PC-3 (cell line): ENCODE results near the gene LAMA2. TPM values are rescaled to one million over a fixed set of nuclear protein-coding genes. Genes with fewer than 3 reads are reported as not detected.

Source experiments
- ATAC-seq: fragments of 200-7000 bp; cut with Tn5 transposase; 2 replicates; pipeline ENCODE4 v1.9.1; 2020; ENCODE audit warnings: mild to moderate bottlenecking, moderate library complexity
- BruUV-seq: library from RNA; stranded (reverse); fragments of 400-500 nt; replicated peaks from 2 replicates; lab custom pipeline; 2021; lab: Mats Ljungman, UMichigan
- CTCF ChIA-PET: fragments of 300-600 bp; sonication (Branson Sonifier 250); formaldehyde crosslinking; loops from one replicate; lab custom pipeline; 2022; ENCODE audit warnings: antibody characterized with exemption; lab: Charles Lee
- POLR2A ChIA-PET: fragments of 300-600 bp; sonication (Branson Sonifier 250); formaldehyde crosslinking; loops from one replicate; lab custom pipeline; 2022; ENCODE audit warnings: antibody characterized with exemption; ENCODE audit not compliant: unreplicated experiment; lab: Charles Lee
- DNase-seq: peaks from one replicate; pipeline ENCODE4 v3.0.0-alpha.2; 2015
- H2AFZ ChIP-seq: fragments of 300-600 bp; sonication (generic); 2 replicates; pipeline ENCODE4 v1.6.0; 2016; ENCODE audit warnings: antibody characterized with exemption, low read length
- H3F3A ChIP-seq: fragments of 300-600 bp; sonication (generic); one replicate; pipeline ENCODE4 v1.6.0; 2017; ENCODE audit warnings: antibody characterized with exemption, low read length, control low read depth, mild to moderate bottlenecking; ENCODE audit not compliant: unreplicated experiment
- H3K27ac ChIP-seq: fragments of 300-600 bp; sonication (generic); 2 replicates; pipeline ENCODE4 v1.5.1; 2016; ENCODE audit warnings: mild to moderate bottlenecking, low read length
- H3K27me3 ChIP-seq: fragments of 300-600 bp; sonication (generic); 2 replicates; pipeline ENCODE4 v1.6.1; 2016; ENCODE audit warnings: low read length, mixed read lengths
- H3K36me3 ChIP-seq: fragments of 300-600 bp; sonication (generic); 2 replicates; pipeline ENCODE4 v1.6.1; 2016; ENCODE audit warnings: low read depth, mixed run types, low read length, mixed read lengths
- H3K4me1 ChIP-seq: fragments of 300-600 bp; sonication (generic); 2 replicates; pipeline ENCODE4 v1.5.1; 2016; ENCODE audit warnings: low read length; ENCODE audit not compliant: insufficient read depth
- H3K4me2 ChIP-seq: fragments of 300-600 bp; sonication (generic); 2 replicates; pipeline ENCODE4 v1.6.0; 2016; ENCODE audit warnings: low read length
- H3K4me3 ChIP-seq: fragments of 300-600 bp; sonication (generic); 2 replicates; pipeline ENCODE4 v1.5.1; 2016; ENCODE audit warnings: mild to moderate bottlenecking, low read length, mixed read lengths
- H3K79me2 ChIP-seq: fragments of 300-600 bp; sonication (generic); 2 replicates; pipeline ENCODE4 v1.6.1; 2017; ENCODE audit warnings: low read length, mixed read lengths
- H3K9ac ChIP-seq: fragments of 300-600 bp; sonication (generic); 2 replicates; pipeline ENCODE4 v1.6.0; 2016; ENCODE audit warnings: mild to moderate bottlenecking, low read length
- H3K9me2 ChIP-seq: fragments of 300-600 bp; sonication (generic); replicated peaks from 2 replicates; pipeline ENCODE4 v1.6.1; 2016; ENCODE audit warnings: mixed run types, low read length, mixed read lengths
- H3K9me3 ChIP-seq: fragments of 300-600 bp; sonication (generic); 2 replicates; pipeline ENCODE4 v1.6.1; 2016; ENCODE audit warnings: low read length, mixed read lengths
- H4K20me1 ChIP-seq: fragments of 300-600 bp; sonication (generic); 2 replicates; pipeline ENCODE4 v1.6.1; 2016; ENCODE audit warnings: low read length, mixed read lengths
- EZH2 ChIP-seq: fragments of 300-600 bp; sonication (generic); IDR thresholded peaks from one replicate; pipeline ENCODE4 v1.6.1; 2017; ENCODE audit warnings: antibody characterized with exemption, mild to moderate bottlenecking, low read length; ENCODE audit not compliant: unreplicated experiment
- EZH2phosphoT487 ChIP-seq: fragments of 300-600 bp; sonication (generic); IDR thresholded peaks from 2 replicates; pipeline ENCODE4 v1.6.1; 2018; ENCODE audit warnings: mild to moderate bottlenecking, antibody characterized with exemption, low read length, borderline replicate concordance
- intact Hi-C: fragments of 100-400 bp; cut with micrococcal nuclease; formaldehyde crosslinking; loops from 2 replicates; pipeline ENCODE4 v1.9.0; 2023
- total RNA-seq: library from RNA; depleted of rRNA; stranded (reverse); fragments of >200 nt; gene quantifications from 2 replicates; pipeline ENCODE4 v1.2.3, GENCODE V29; 2014
- TF ChIP-seq, protein P1 (sequence below): fragments of 300-600 bp; sonication (generic); conservative IDR thresholded peaks from 2 replicates; pipeline ENCODE4 v1.5.1; 2017; ENCODE audit warnings: antibody characterized with exemption, low read depth, mild to moderate bottlenecking, low read length

Gene LAMA2
- total RNA-seq, 1 experiment from 2014 or later, result 0.22 TPM

DNA sequence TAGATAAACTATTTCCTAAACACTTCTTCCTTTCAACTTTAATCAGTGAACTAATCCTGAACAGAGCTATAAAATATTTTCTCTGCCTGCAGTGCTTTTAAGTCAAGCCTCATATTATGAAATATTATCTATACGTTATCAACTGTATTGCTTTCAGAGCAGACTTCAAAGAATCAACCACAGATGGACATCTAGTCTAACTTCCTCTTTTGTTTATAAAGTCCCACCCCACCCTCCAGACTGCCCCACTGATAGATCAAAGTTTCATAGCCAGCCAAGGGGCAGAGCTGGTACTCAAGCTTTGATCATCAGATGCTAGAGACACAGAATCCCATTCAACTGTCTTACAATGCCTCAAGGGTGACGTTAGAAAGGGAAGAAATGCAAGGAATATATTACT, 308.3 kb downstream of the LAMA2 start:
- H3K27me3 ChIP-seq, result no peaks in the 10 kb centered on the region
- no peak overlapping the region for H3K27ac ChIP-seq
- intact Hi-C loops, result no loop called here
- H3K9me3 ChIP-seq, result no peaks in the 10 kb centered on the region
- no peaks in the 10 kb centered on the region for H3K79me2 ChIP-seq
- H2AFZ ChIP-seq, result no peak overlapping the region
- no peaks in the 10 kb centered on the region for H3K36me3 ChIP-seq
- no peaks in the 10 kb centered on the region for H4K20me1 ChIP-seq
- CTCF ChIA-PET, result no interaction called here
- no peaks in the 10 kb centered on the region for H3F3A ChIP-seq
- TF ChIP-seq, protein P1, sequence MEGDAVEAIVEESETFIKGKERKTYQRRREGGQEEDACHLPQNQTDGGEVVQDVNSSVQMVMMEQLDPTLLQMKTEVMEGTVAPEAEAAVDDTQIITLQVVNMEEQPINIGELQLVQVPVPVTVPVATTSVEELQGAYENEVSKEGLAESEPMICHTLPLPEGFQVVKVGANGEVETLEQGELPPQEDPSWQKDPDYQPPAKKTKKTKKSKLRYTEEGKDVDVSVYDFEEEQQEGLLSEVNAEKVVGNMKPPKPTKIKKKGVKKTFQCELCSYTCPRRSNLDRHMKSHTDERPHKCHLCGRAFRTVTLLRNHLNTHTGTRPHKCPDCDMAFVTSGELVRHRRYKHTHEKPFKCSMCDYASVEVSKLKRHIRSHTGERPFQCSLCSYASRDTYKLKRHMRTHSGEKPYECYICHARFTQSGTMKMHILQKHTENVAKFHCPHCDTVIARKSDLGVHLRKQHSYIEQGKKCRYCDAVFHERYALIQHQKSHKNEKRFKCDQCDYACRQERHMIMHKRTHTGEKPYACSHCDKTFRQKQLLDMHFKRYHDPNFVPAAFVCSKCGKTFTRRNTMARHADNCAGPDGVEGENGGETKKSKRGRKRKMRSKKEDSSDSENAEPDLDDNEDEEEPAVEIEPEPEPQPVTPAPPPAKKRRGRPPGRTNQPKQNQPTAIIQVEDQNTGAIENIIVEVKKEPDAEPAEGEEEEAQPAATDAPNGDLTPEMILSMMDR, result no peak
- TF ChIP-seq EZH2phosphoT487 (no peak), EZH2 (no peak)
- no peaks in the 10 kb centered on the region for H3K9me2 ChIP-seq
- no peak overlapping the region for H3K9ac ChIP-seq
- no peak for ATAC-seq
- POLR2A ChIA-PET, result no interaction called here
- no TSS peak for BruUV-seq
- no peak overlapping the region for H3K4me2 ChIP-seq
- no peak overlapping the region for H3K4me3 ChIP-seq
- DNase-seq, result no peak
- H3K4me1 ChIP-seq, result peaks cover 12% of the 10 kb centered on the region

DNA sequence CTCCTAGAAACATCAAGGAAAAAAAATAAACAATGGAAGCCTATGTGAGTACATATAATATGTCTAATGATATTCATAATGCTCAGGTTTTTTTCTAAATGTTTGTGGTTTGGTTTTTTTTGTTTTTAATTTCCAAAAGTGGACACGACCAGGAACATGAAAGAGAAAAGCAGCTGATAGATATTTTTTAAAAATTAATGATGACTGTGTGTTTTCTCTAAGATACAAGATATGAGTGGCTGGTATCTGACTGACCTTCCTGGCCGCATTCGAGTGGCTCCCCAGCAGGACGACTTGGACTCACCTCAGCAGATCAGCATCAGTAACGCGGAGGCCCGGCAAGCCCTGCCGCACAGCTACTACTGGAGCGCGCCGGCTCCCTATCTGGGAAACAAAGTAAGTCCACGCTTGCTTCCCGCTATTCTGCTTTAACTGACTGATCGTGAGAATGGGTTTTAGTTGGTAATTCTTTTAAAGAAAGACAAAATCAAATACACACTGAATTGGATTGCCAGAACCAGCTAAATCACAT, 309.6 kb downstream of the LAMA2 start:
- Histone ChIP-seq H3K36me3 (no peaks in the 10 kb centered on the region), H3K4me2 (no peak overlapping the region), H3K27ac (no peak overlapping the region), H3K9me2 (no peaks in the 10 kb centered on the region), H3K4me3 (no peak overlapping the region), H3K79me2 (no peaks in the 10 kb centered on the region), H4K20me1 (no peaks in the 10 kb centered on the region), H3F3A (no peaks in the 10 kb centered on the region), H3K9ac (no peak overlapping the region), H3K4me1 (peaks cover 1% of the 10 kb centered on the region), H3K9me3 (no peaks in the 10 kb centered on the region), H3K27me3 (no peaks in the 10 kb centered on the region), H2AFZ (no peak overlapping the region)
- no peak for DNase-seq
- TF ChIP-seq EZH2, result no peak
- TF ChIP-seq EZH2phosphoT487, result no peak
- TF ChIP-seq, protein P1, result no peak
- BruUV-seq, result no TSS peak
- intact Hi-C loops, result no loop called here
- CTCF ChIA-PET, result no interaction called here
- POLR2A ChIA-PET, result no interaction called here
- no peak for ATAC-seq

DNA sequence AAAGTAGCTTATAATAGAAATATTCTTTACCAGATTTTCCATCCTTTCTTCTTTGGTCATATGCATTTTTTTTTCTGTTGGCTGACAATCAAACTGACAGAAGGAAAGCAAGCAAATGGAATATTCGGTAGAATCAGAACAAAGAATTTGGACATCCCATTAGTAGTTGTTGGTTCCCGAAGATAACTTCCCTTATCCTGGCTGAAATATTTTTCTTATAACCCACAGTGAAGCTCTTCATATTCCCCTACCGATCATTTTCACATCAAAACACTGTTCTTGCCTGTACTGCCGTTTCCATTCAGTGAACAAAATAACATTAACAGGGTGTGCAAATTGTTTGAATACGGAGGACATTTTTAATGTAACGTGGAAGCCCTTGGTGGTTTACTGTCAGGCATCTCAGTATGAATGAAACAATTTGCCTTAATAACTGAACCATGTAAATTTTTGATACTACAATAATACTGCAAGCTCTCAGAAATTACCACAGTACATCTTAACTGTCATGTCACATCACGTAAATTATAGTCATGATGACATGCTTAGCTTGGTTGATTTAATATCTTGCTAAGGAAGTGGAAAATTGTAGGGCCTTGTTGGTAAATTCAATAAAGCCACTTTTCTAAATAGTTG, 311.5 kb downstream of the LAMA2 start:
- BruUV-seq, result no TSS peak
- POLR2A ChIA-PET, result no interaction called here

More for the DNA sequence above, 311.5 kb downstream of the LAMA2 start:
- CTCF ChIA-PET, result no interaction called here
- no peak overlapping the region for H3K4me2 ChIP-seq
- no peak for TF ChIP-seq EZH2phosphoT487
- TF ChIP-seq, protein P1, result no peak
- TF ChIP-seq EZH2, result no peak
- no peak overlapping the region for H3K4me3 ChIP-seq
- H3K9ac ChIP-seq, result no peak overlapping the region
- intact Hi-C loops, result no loop called here
- H3K9me2 ChIP-seq, result no peaks in the 10 kb centered on the region
- no peaks in the 10 kb centered on the region for H3K79me2 ChIP-seq
- H3K27ac ChIP-seq, result no peak overlapping the region
- H4K20me1 ChIP-seq, result no peaks in the 10 kb centered on the region
- no peaks in the 10 kb centered on the region for H3K4me1 ChIP-seq
- ATAC-seq (no peak), DNase-seq (no peak)
- H3F3A ChIP-seq, result no peaks in the 10 kb centered on the region
- H3K27me3 ChIP-seq, result no peaks in the 10 kb centered on the region
- no peak overlapping the region for H2AFZ ChIP-seq
- H3K36me3 ChIP-seq, result no peaks in the 10 kb centered on the region
- no peaks in the 10 kb centered on the region for H3K9me3 ChIP-seq
